Erythroblast (primary cell): ENCODE measurements around the gene FAM3A.

Source experiments
- GATA1 ChIP-seq: IDR thresholded peaks from 2 replicates; pipeline ENCODE4 v1.6.1; 2011; ENCODE audit warnings: low read depth, mild to moderate bottlenecking, control low read depth, low read length, moderate library complexity
- POLR2A ChIP-seq: IDR thresholded peaks from 2 replicates; pipeline ENCODE4 v1.6.1; 2011; ENCODE audit warnings: mild to moderate bottlenecking, low read length

GRCh38 chrX:154509455-154509854, 6.6 kb downstream of the FAM3A start:
- TF ChIP-seq POLR2A (no peak), GATA1 (no peak)
